GM13977 (cell line): ENCODE data around the gene LRRC3B.
"Not testable (repeated sequence)": the region's sequence is repeated elsewhere in the genome, so short reads cannot be mapped to it uniquely, and the experiment has no call there.

Experiments used
- DNase-seq: peaks from one replicate; pipeline ENCODE4 v3.0.0; 2012; ENCODE audit warnings: low spot score
- in situ Hi-C: fragments of 300-500 bp; cut with MboI; formaldehyde crosslinking; loops from one replicate; pipeline ENCODE4 v1.12.0; 2022; ENCODE audit warnings: low sequenced_read_pairs, low pct_unique_long_range_greater_than_20kb, mixed read lengths, inconsistent platforms; ENCODE audit not compliant: unreplicated experiment
- TF ChIP-seq, protein P1 (sequence below): IDR thresholded peaks from 2 replicates; pipeline ENCODE4 v1.5.1; 2012; ENCODE audit warnings: mild to moderate bottlenecking, control low read depth; ENCODE audit not compliant: insufficient read depth; ENCODE audit errors: extremely low read depth, missing control alignments

The LRRC3B gene

DNA sequence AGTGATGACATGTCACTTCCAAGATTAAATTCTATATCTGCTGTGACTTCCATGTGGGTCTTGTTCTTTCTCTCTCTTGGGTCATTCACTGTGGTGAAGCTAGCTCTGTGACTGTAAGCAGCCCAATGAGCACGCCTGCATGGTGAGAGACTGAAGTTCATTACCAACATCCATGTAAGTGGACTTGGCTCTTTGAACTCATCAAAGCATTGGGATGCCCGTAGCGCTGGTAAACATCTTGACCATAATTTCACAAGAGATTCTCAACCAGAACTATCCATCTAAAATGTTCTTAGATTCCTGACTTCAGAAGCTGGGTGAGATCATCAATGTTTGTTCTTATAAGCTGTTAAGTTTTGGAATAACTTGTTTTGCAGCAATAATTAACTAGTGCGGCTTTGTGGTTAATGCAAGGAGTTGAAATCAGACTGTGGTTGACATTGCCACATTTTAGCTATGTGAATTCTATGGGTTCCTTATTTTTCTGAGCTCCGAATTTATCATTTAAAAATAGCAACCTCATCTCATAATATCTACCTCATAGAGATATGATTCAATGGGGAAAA lies 31.6 kb upstream of the LRRC3B start:
- in situ Hi-C loops = no loop called here
- TF ChIP-seq, protein P1, sequence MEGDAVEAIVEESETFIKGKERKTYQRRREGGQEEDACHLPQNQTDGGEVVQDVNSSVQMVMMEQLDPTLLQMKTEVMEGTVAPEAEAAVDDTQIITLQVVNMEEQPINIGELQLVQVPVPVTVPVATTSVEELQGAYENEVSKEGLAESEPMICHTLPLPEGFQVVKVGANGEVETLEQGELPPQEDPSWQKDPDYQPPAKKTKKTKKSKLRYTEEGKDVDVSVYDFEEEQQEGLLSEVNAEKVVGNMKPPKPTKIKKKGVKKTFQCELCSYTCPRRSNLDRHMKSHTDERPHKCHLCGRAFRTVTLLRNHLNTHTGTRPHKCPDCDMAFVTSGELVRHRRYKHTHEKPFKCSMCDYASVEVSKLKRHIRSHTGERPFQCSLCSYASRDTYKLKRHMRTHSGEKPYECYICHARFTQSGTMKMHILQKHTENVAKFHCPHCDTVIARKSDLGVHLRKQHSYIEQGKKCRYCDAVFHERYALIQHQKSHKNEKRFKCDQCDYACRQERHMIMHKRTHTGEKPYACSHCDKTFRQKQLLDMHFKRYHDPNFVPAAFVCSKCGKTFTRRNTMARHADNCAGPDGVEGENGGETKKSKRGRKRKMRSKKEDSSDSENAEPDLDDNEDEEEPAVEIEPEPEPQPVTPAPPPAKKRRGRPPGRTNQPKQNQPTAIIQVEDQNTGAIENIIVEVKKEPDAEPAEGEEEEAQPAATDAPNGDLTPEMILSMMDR = no peak
- DNase-seq = no peak

DNA sequence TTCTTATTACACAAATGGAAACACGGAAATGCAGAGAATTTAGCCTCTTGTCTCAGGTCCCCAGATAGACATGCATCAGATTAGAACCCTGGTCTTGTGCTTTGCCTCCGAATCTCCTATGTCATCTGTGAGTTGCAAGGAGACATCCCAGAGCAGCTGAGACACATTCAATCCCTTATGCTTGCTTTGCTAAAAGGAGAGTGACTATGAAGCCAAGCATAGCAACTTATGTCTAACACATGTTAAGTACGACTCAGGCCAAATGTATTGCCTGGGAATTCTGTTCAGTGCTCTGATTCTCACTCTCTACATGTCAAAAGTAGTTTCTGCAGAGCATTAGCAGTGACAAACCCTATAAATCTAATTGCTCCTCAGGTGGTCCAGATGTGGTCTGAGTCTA lies 30.6 kb upstream of the LRRC3B start:
- TF ChIP-seq, protein P1 = no peak
- in situ Hi-C loops = no loop called here
- DNase-seq = no peak

GRCh38 chr3:26592451-26592850 lies 30.1 kb upstream of the LRRC3B start:
- in situ Hi-C loops = no loop called here
- TF ChIP-seq, protein P1 = no peak

DNA sequence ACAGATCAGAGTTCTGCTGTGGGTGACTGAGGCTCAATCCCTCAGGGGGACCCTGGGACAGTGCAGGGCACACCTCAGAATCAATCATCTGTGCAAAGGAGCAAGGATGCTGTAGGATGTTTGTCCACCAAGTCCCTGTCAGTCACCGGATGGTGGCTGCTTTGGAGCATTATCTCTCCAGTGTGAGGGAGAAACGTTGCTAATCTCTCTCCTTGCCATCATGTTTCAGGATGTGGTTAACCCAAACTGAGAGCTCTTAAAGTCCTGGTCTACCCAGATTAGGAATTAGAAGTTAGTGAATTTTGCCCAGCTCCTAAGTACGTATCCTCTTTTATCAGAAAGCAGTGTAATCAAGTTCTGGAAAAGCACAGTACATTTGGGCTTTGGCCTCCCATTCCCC lies 26.2 kb upstream of the LRRC3B start:
- TF ChIP-seq, protein P1 = no peak
- in situ Hi-C loops = no loop called here
- DNase-seq = no peak

More at GRCh38 chr3:26592451-26592850, 30.1 kb upstream of the LRRC3B start:
- DNase-seq = no peak

DNA sequence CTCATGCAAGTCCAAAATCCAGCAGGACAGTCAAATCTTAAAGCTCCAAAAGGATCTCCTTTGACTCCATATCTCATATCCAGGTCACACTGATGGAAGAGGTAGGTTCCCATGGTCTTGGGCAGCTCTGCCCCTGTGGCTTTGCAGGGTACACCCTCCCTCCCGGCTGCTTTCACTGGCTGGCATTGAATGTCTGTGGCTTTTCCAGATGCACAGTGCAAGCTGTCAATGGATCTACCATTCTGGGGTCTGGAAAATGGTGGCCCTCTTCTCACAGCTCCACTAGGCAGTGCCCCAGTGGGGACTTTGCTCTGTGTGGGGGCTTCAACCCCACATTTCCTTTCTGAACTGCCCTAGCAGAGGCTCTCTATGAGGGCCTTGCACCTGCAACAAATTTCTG lies 19.3 kb upstream of the LRRC3B start:
- in situ Hi-C loops, DNase-seq: not testable (repeated sequence)

DNA sequence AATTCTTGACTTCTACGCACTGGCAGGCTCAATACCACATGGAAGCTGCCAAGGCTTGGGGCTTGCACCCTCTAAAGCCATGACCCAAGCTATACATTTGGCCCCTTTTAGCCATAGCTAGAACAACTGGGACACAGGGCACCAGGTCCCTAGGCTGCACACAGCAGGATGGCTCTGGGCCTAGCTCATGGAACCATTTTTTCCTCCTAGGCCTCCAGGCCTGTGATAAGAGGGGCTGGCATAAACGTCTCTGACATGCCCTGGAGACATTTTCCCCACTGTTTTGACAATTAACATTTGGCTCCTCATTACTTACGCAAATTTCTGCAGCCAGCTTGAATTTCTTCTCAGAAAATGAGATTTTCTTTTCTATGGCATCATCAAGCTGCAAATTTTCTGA lies 18.8 kb upstream of the LRRC3B start:
- DNase-seq, in situ Hi-C loops: not testable (repeated sequence)

DNA sequence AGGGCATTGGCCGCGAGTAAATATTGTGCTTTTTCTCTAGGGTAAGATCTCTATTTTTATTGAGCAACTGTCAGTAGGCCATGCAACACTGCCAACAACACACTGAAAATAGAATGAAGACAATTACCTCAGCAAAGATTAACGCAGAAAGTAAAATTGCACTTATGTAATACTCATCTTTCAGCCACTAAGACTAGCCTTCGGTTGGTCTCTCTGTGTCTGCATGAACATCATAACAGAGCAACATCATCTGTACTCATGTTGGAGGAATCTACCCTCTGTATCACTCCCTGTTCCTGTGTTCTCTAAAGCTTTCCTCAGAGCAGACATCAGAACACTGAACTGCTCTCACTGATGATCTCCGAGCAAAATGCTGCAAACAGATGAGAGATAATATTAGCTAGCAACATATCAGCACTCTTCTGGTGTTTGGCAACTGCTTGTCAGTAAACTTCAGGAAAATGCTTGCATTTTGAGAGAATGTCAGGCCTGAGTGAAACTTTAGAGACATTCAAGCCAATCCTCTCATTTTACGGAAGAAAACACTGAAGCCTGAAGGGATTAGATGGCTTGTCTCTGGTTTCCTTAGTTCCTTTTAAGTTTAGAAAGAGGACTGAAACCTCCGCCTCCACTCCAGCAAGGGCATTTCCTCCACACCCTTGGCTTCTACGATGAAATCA lies 8.4 kb upstream of the LRRC3B start:
- no peak for DNase-seq
- TF ChIP-seq, protein P1 = no peak
- in situ Hi-C loops = no loop called here

GRCh38 chr3:26621176-26621575 lies 1.4 kb upstream of the LRRC3B start:
- in situ Hi-C loops = no loop called here
- TF ChIP-seq, protein P1 = no peak
- DNase-seq = no peak
